ENCODE data around the gene ZBED3.

The ZBED3 gene

GRCh38 chr5:77046416-77047073 lies 40.5 kb downstream of the ZBED3 start:
- Histone ChIP-seq H3K9me3 (ENCODE audit: control insufficient read depth, low read length) (no peaks in the 10 kb centered on the region), H3K27me3 (replicated peaks; ENCODE audit: control insufficient read depth, insufficient read depth, low read length, poor library complexity, severe bottlenecking) (no peaks in the 10 kb centered on the region), H3K4me3 (ENCODE audit: insufficient read depth, low read depth, low read length, poor library complexity, severe bottlenecking) (no peak overlapping the region), H3K36me3 (ENCODE audit: control insufficient read depth, insufficient read depth, low read length) (peaks cover 24% of the 10 kb centered on the region), H3K27ac (ENCODE audit: insufficient read depth, low read length, poor library complexity, severe bottlenecking) (no peak overlapping the region), H3K4me1 (ENCODE audit: control insufficient read depth, insufficient read depth, low read length, poor library complexity, severe bottlenecking) (no peaks in the 10 kb centered on the region)
- DNase-seq, result no peak

GRCh38 chr5:77035950-77036349 lies 51.1 kb downstream of the ZBED3 start:
- DNase-seq, result no peak
- no peak overlapping the region for H3K4me3 ChIP-seq (ENCODE audit: insufficient read depth, low read depth, low read length, poor library complexity, severe bottlenecking)
- peaks cover 9% of the 10 kb centered on the region for H3K4me1 ChIP-seq (ENCODE audit: control insufficient read depth, insufficient read depth, low read length, poor library complexity, severe bottlenecking)
- no peaks in the 10 kb centered on the region for H3K9me3 ChIP-seq (ENCODE audit: control insufficient read depth, low read length)
- no peak overlapping the region for H3K27ac ChIP-seq (ENCODE audit: insufficient read depth, low read length, poor library complexity, severe bottlenecking)
- H3K36me3 ChIP-seq (ENCODE audit: control insufficient read depth, insufficient read depth, low read length), result peaks cover 23% of the 10 kb centered on the region
- no peaks in the 10 kb centered on the region for H3K27me3 ChIP-seq (replicated peaks; ENCODE audit: control insufficient read depth, insufficient read depth, low read length, poor library complexity, severe bottlenecking)

- no peak overlapping the region for H3K4me3 ChIP-seq (ENCODE audit: insufficient read depth, low read depth, low read length, poor library complexity, severe bottlenecking)
- H3K4me1 ChIP-seq (ENCODE audit: control insufficient read depth, insufficient read depth, low read length, poor library complexity, severe bottlenecking), result peaks cover 15% of the 10 kb centered on the region
- no peak for DNase-seq
- no peak overlapping the region for H3K27ac ChIP-seq (ENCODE audit: insufficient read depth, low read length, poor library complexity, severe bottlenecking)
- peaks cover 16% of the 10 kb centered on the region for H3K36me3 ChIP-seq (ENCODE audit: control insufficient read depth, insufficient read depth, low read length)
- no peaks in the 10 kb centered on the region for H3K9me3 ChIP-seq (ENCODE audit: control insufficient read depth, low read length)
- no peaks in the 10 kb centered on the region for H3K27me3 ChIP-seq (replicated peaks; ENCODE audit: control insufficient read depth, insufficient read depth, low read length, poor library complexity, severe bottlenecking)
These were observed 53.7 kb downstream of the ZBED3 start for GRCh38 chr5:77033338-77033737.

- no peak for DNase-seq
- Histone ChIP-seq H3K27me3 (replicated peaks; ENCODE audit: control insufficient read depth, insufficient read depth, low read length, poor library complexity, severe bottlenecking) (no peaks in the 10 kb centered on the region), H3K4me3 (ENCODE audit: insufficient read depth, low read depth, low read length, poor library complexity, severe bottlenecking) (no peak overlapping the region), H3K4me1 (ENCODE audit: control insufficient read depth, insufficient read depth, low read length, poor library complexity, severe bottlenecking) (peaks cover 15% of the 10 kb centered on the region), H3K9me3 (ENCODE audit: control insufficient read depth, low read length) (no peaks in the 10 kb centered on the region), H3K27ac (ENCODE audit: insufficient read depth, low read length, poor library complexity, severe bottlenecking) (no peak overlapping the region), H3K36me3 (ENCODE audit: control insufficient read depth, insufficient read depth, low read length) (peaks cover 16% of the 10 kb centered on the region)
These were observed 54.5 kb downstream of the ZBED3 start for GRCh38 chr5:77032635-77033034.

- DNase-seq, result no peak
- Histone ChIP-seq H3K27me3 (replicated peaks; ENCODE audit: control insufficient read depth, insufficient read depth, low read length, poor library complexity, severe bottlenecking) (no peaks in the 10 kb centered on the region), H3K4me1 (ENCODE audit: control insufficient read depth, insufficient read depth, low read length, poor library complexity, severe bottlenecking) (peaks cover 15% of the 10 kb centered on the region), H3K27ac (ENCODE audit: insufficient read depth, low read length, poor library complexity, severe bottlenecking) (no peak overlapping the region), H3K9me3 (ENCODE audit: control insufficient read depth, low read length) (no peaks in the 10 kb centered on the region), H3K36me3 (ENCODE audit: control insufficient read depth, insufficient read depth, low read length) (peaks cover 16% of the 10 kb centered on the region), H3K4me3 (ENCODE audit: insufficient read depth, low read depth, low read length, poor library complexity, severe bottlenecking) (peak overlapping the region; percentile 93)
These were observed 55.2 kb downstream of the ZBED3 start for GRCh38 chr5:77031891-77032290.

- Histone ChIP-seq H3K27me3 (replicated peaks; ENCODE audit: control insufficient read depth, insufficient read depth, low read length, poor library complexity, severe bottlenecking) (no peaks in the 10 kb centered on the region), H3K36me3 (ENCODE audit: control insufficient read depth, insufficient read depth, low read length) (peaks cover 10% of the 10 kb centered on the region), H3K4me3 (ENCODE audit: insufficient read depth, low read depth, low read length, poor library complexity, severe bottlenecking) (peak within 1 kb of the TSS; percentile 93), H3K4me1 (ENCODE audit: control insufficient read depth, insufficient read depth, low read length, poor library complexity, severe bottlenecking) (peaks cover 15% of the 10 kb centered on the region), H3K9me3 (ENCODE audit: control insufficient read depth, low read length) (no peaks in the 10 kb centered on the region), H3K27ac (ENCODE audit: insufficient read depth, low read length, poor library complexity, severe bottlenecking) (peak within 1 kb of the TSS; percentile 69)
- DNase-seq, result peak; percentile 76 to 83 (median 82)
These were observed 56.7 kb downstream of the ZBED3 start, which contains the start of gene AGGF1 for GRCh38 chr5:77030097-77031071. TSS of gene AGGF1 (plus strand) at chr5:77030404. CDS start at chr5:77030767, 363 bp downstream.

GRCh38 chr5:77029376-77029885 lies 57.7 kb downstream of the ZBED3 start:
- peak overlapping the region; percentile 69 for H3K27ac ChIP-seq (ENCODE audit: insufficient read depth, low read length, poor library complexity, severe bottlenecking)
- H3K27me3 ChIP-seq (replicated peaks; ENCODE audit: control insufficient read depth, insufficient read depth, low read length, poor library complexity, severe bottlenecking), result no peaks in the 10 kb centered on the region
- peak overlapping the region; percentile 93 for H3K4me3 ChIP-seq (ENCODE audit: insufficient read depth, low read depth, low read length, poor library complexity, severe bottlenecking)
- peaks cover under 1% of the 10 kb centered on the region for H3K36me3 ChIP-seq (ENCODE audit: control insufficient read depth, insufficient read depth, low read length)
- H3K4me1 ChIP-seq (ENCODE audit: control insufficient read depth, insufficient read depth, low read length, poor library complexity, severe bottlenecking), result peaks cover 15% of the 10 kb centered on the region
- no peak for DNase-seq
- no peaks in the 10 kb centered on the region for H3K9me3 ChIP-seq (ENCODE audit: control insufficient read depth, low read length)

- H3K4me3 ChIP-seq (ENCODE audit: insufficient read depth, low read depth, low read length, poor library complexity, severe bottlenecking), result no peak overlapping the region
- H3K4me1 ChIP-seq (ENCODE audit: control insufficient read depth, insufficient read depth, low read length, poor library complexity, severe bottlenecking), result peaks cover 15% of the 10 kb centered on the region
- no peaks in the 10 kb centered on the region for H3K9me3 ChIP-seq (ENCODE audit: control insufficient read depth, low read length)
- H3K27ac ChIP-seq (ENCODE audit: insufficient read depth, low read length, poor library complexity, severe bottlenecking), result no peak overlapping the region
- H3K27me3 ChIP-seq (replicated peaks; ENCODE audit: control insufficient read depth, insufficient read depth, low read length, poor library complexity, severe bottlenecking), result no peaks in the 10 kb centered on the region
- no peak for DNase-seq
- H3K36me3 ChIP-seq (ENCODE audit: control insufficient read depth, insufficient read depth, low read length), result no peaks in the 10 kb centered on the region
These were observed 58.3 kb downstream of the ZBED3 start for GRCh38 chr5:77028631-77029375.

- no peaks in the 10 kb centered on the region for H3K9me3 ChIP-seq (ENCODE audit: control insufficient read depth, low read length)
- H3K27me3 ChIP-seq (replicated peaks; ENCODE audit: control insufficient read depth, insufficient read depth, low read length, poor library complexity, severe bottlenecking), result no peaks in the 10 kb centered on the region
- DNase-seq, result no peak
- no peak overlapping the region for H3K4me3 ChIP-seq (ENCODE audit: insufficient read depth, low read depth, low read length, poor library complexity, severe bottlenecking)
- no peaks in the 10 kb centered on the region for H3K4me1 ChIP-seq (ENCODE audit: control insufficient read depth, insufficient read depth, low read length, poor library complexity, severe bottlenecking)
- H3K27ac ChIP-seq (ENCODE audit: insufficient read depth, low read length, poor library complexity, severe bottlenecking), result no peak overlapping the region
- no peaks in the 10 kb centered on the region for H3K36me3 ChIP-seq (ENCODE audit: control insufficient read depth, insufficient read depth, low read length)
These were observed 62.6 kb downstream of the ZBED3 start for GRCh38 chr5:77024490-77024889.
